ENCODE data around the gene DDX51.
"Not testable (repeated sequence)": the region's sequence is repeated elsewhere in the genome, so short reads cannot be mapped to it uniquely, and the experiment has no call there.

DDX51 gene

DNA sequence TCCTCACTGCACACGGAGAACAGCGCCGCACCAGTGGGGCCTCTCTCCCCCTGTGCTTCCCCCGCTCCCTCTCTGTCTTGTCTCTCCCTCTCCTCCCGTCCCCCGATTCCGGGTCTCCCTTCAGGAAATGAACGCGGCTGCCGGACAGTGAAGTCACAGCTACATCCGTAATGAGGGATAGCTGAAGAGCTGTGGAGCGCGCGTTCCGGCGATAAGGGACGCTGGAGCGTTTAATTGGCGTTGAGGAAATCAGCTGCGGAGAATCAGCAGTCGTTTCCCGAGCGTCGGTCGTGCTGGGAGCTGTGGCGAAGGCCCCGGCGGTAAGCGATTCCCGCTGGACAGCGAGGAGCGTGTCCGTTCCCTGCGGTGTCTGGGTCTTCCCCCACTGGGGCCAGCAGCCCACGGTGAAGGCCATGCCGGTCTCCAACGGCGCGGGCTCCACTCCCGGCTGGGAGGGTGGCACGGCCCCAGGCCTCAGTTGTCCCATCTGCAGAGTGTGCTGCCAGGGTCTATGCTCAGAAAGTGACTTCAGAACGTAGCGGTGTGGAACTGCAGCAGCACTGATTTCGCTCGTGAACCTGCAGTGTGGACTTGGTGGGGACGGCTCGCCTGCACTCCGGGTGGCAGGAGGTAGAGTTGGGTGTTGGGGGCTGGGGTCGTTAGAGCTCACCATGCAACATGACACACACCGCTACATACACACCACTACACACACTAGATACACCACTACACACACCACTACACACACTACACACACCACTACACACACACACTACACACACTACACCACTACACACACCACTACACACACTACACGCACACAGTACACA lies 11.0 kb upstream of the DDX51 start:
- in situ Hi-C loops (cut with MboI; ENCODE audit: low sequenced_read_pairs) = no loop called here

DNA sequence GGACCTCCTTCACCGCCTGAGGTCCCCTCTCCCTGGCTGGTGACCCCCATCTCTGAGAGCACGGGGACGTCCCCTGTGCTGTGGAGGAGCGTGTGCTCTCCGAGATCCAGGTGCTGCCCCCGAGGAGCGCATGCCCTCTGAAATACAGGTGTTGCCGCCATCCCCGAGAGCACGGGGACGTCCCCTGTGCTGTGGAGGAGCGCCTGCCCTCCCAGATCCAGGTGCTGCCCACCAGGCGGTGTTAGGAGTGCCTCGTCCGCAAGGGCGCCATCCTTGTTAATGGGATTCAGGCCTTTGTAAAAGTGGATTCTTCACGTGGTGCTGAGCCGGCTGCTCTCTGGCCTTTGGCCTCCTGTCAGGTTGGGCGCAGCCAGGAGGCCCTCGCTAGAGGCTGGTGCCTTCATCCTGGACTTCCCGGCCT lies 10.2 kb upstream of the DDX51 start:
- in situ Hi-C loops (cut with MboI; ENCODE audit: low sequenced_read_pairs) = no loop called here

DNA sequence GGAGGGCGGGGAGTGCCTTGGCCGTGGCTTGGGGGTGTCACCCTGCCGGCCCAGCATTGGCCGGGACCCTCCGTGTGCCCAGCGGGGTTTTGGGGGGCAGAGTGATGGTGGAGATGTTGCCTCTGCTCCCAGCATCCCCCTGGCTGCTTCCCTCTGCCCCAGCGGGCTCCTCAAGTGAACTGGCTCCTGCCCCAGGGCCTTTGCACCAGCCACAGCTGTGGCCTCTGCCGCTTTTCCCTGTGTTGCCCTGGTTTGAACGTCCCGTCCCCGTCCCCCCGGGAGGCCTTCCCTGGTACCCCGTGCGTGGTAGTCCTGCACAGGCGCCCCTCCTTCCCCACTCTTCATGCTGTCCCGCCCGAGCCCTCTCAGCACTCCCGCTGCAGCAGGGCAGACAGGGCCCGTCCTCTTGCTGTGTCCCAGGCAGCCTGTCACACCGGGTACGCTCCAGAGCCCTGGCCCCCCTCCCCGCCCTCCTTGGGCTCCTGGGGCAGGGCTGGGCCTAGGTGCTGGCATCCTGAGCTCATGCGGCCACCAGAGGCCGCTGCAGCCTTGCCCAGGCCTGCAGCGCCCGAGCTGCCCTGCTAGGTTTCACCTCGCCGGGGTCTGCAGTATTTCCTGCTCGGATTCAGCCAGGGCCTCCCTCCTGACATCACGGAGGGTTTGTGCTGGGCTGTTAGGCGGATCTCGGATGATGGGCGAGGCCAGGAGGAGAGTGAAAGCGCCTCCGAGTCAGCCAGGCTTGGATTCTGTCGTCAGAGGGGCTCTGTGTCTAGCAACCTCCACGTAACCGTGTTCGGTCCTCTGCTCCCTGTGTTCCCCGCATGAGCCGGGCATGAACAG lies 9.6 kb upstream of the DDX51 start:
- in situ Hi-C loops (cut with MboI; ENCODE audit: low sequenced_read_pairs) = no loop called here

DNA sequence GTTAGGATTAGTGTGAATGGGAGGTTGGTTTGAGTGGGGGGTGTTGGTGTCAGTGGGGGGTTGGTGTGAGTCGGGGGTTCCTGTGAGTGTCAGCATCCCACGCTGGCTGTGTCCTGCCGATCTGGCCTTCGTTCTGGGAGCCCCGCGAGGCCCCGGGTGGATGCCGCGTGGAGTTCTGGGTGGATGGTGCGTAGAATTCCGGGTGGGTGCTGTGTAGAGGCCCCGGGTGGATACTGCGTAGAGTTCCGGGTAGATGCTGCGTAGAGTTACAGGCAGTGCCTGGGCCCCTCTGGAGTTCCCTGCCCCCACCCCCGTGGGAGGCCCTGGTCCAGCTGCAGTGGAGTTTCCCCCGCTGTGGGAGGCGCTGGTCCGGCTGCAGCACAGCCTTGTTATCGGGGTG lies 8.8 kb upstream of the DDX51 start:
- in situ Hi-C loops (cut with MboI; ENCODE audit: low sequenced_read_pairs) = no loop called here

DNA sequence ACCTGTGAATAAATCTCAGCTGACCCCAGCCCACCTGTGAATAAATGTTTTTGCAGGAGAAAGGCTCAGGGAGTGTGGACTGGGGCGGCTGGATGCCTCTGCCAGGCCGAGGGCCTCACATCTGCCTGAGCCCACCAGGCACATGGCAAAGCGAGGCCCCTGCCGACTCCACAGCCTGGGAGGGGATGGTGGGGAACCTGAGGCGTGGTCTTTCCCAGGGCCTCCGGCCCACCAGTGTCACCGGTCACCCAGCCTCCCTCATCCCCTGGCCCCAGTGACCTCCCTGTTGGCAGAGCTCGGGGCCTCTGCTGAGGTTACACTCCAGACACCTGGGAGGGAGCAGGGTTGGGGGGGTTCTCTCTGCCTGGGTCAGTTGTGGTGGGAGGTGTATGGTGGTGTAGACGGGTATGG lies 8.3 kb upstream of the DDX51 start:
- in situ Hi-C loops (cut with MboI; ENCODE audit: low sequenced_read_pairs) = no loop called here

- in situ Hi-C loops (cut with MboI; ENCODE audit: low sequenced_read_pairs) = no loop called here
Observed at GRCh38 chr12:132151766-132152410, 7.8 kb upstream of the DDX51 start.

DNA sequence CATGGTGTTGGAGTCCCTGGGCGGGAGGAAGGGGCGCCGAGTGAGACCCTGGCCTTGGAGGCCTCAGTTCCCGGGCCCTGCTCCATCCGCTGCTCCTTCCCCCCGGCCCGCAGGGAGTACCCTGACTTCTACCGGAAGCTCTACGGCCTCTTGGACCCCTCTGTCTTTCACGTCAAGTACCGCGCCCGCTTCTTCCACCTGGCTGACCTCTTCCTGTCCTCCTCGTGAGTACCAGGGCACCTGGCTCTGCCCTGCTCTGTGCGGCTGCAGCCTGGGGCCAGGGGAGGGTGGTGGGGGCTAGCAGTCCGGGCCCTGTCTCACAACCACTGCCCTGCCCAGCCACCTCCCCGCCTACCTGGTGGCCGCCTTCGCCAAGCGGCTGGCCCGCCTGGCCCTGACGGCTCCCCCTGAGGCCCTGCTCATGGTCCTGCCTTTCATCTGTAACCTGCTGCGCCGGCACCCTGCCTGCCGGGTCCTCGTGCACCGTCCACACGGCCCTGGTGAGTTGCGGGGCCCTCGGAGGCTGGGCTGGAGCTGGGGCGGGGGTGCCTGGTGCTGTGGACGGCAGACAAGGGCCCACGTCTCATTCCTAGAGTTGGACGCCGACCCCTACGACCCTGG lies 7.1 kb upstream of the DDX51 start:
- in situ Hi-C loops (cut with MboI; ENCODE audit: low sequenced_read_pairs) = no loop called here

DNA sequence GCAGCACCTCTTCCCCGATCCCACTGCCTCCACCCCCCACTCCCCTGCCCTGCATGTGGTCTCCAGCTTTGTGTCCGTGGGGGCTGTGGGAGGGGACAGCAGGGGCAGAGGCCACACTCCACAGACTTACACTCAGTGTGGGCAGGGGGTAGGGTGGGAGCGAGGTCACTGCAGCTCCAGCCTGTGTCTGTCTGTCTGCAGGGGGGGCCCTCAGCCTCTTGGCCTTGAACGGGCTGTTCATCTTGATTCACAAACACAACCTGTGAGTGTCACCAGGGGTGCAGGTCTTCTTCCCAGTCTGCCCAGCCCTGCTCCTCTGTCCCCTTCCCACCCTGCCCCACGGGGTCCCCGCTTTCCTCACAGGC lies 6.6 kb upstream of the DDX51 start:
- in situ Hi-C loops (cut with MboI; ENCODE audit: low sequenced_read_pairs) = no loop called here

DNA sequence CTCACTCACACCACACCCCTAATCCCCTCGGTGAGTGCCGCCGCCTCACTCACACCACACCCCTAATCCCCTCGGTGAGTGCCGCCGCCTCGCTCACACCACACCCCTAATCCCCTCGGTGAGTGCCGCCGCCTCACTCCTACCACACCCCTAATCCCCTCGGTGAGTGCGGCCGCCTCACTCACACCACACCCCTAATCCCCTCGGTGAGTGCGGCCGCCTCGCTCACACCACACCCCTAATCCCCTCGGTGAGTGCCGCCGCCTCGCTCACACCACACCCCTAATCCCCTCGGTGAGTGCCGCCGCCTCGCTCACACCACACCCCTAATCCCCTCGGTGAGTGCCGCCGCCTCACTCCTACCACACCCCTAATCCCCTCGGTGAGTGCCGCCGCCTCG lies 5.4 kb upstream of the DDX51 start:
- in situ Hi-C loops (cut with MboI; ENCODE audit: low sequenced_read_pairs) = not testable (repeated sequence)

DNA sequence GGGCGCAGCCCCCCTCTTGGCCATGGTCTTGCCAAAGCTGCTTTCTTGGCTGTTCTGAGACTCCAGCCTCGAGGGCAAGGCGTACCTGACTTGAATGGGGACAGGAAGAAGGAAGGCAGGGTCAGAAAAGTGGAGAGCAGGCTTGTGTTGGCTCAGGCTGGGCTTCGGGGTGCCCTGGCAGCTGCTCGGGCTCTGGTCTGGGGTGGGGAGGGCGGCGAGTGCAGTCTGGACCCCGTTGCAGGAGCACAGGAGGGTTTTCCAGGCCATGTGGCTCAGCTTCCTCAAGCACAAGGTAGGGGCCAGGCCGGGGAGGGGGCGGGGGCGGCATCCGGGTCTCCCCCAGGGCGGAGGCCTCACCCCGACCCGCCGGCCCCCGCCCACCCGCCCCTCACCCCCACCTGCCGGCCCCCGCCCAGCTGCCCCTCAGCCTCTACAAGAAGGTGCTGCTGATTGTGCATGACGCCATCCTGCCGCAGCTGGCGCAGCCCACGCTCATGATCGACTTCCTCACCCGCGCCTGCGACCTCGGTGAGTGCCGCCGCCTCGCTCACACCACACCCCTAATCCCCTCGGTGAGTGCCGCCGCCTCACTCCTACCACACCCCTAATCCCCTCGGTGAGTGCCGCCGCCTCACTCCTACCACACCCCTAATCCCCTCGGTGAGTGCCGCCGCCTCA lies 4.4 kb upstream of the DDX51 start:
- in situ Hi-C loops (cut with MboI; ENCODE audit: low sequenced_read_pairs) = no loop called here

GRCh38 chr12:132147423-132148367 lies 3.6 kb upstream of the DDX51 start:
- in situ Hi-C loops (cut with MboI; ENCODE audit: low sequenced_read_pairs) = no loop called here

- in situ Hi-C loops (cut with MboI; ENCODE audit: low sequenced_read_pairs) = no loop called here
Observed at GRCh38 chr12:132146772-132147422, 2.8 kb upstream of the DDX51 start.

GRCh38 chr12:132146098-132146497 lies 2.0 kb upstream of the DDX51 start:
- in situ Hi-C loops (cut with MboI; ENCODE audit: low sequenced_read_pairs) = no loop called here

DNA sequence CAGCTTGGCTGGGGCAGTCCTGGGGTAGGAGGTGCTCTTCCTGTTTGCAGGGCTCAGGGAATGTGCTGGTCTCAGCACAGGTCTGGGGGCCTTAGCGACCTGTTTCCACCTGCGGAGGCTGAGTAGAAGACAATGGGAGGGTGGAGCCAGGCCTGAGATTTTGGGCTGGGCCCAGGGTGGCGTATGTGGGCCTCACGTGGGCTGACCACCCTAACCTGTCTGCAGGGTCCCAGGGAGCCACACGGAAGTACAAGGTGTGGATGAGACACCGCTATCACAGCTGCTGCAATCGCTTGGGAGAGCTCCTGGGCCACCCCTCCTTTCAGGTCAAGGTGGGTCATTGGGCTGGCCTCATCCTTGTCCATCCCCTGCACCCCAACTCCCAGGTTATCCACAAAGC lies 1.2 kb upstream of the DDX51 start:
- in situ Hi-C loops (cut with MboI; ENCODE audit: low sequenced_read_pairs) = no loop called here

DNA sequence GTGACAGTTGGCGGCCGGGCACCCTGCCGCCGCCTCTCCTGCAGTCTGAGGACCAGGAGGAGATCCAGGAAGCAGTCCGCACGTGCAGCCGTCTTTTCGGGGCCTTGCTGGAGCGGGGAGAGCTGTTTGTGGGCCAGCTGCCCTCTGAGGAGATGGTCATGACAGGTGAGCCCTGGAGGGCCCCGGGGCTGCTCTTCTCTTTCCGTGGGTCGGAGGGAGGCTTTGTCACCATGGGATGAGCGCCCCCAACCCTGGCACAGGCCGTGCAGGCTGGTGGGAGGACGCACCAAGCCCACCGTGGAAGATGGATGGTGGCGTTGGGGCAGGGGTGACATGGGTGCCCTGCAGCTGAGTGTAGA lies 670 bp upstream of the DDX51 start:
- in situ Hi-C loops (cut with MboI; ENCODE audit: low sequenced_read_pairs) = no loop called here

DNA sequence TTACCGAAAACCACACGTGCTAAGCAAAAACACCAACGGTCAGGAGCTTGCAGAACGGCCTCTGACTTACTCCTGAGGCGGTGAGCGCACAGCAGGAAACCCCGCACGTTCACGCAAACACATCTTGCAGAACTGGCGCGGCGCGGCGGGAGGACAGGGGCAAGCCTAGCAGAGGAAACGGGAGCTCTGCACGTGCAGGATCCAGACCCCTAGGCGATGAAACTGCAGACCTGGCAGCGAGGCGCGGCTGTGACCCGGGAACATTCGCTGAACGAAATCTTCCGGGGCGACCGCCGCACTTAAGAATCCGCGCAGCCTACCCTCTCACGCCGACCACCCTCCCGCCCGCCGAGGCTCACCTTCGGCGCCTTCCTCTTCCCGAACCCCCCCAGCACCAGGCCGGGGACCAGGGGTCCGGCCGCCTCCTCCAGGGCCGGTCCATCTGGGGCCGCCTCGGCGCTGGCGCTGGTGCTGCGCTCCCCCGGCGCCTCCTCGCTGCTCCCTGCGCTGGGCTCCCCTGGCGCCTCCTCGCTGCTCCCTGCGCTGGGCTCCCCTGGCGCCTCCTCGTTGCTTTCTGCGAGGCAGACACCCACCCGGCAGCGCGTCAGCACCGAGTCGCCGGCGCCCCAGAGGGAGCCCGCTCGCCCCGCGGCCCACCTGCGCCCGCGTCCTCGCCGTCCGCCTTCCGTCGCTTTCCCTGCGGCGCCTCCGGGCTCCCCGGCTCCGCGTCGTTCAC lies 615 bp downstream of the DDX51 start:
- in situ Hi-C loops (cut with MboI; ENCODE audit: low sequenced_read_pairs) = no loop called here

- in situ Hi-C loops (cut with MboI; ENCODE audit: low sequenced_read_pairs) = no loop called here
Observed at GRCh38 chr12:132142679-132143335, 1.3 kb downstream of the DDX51 start.

Data from HL-60/S4 treated with retinoic acid at 250 ng/mL for 4 days and 3 days (cell line).